Esophagus muscularis mucosa (tissue), 4 donors: ENCODE measurements around the gene KHSRP.

Experiments used
- EP300 ChIP-seq: sonication (generic); formaldehyde crosslinking; IDR thresholded peaks from one replicate; pipeline ENCODE4 v1.6.1; 2017; ENCODE audit warnings: antibody characterized with exemption
- POLR2A ChIP-seq: fragments of 450-650 bp; IDR thresholded peaks from one replicate; pipeline ENCODE4 v1.6.1; 2017; ENCODE audit warnings: antibody characterized with exemption, moderate library complexity, mild to moderate bottlenecking, low read depth
- TF ChIP-seq, protein P1 (sequence below), 3 experiments: fragments of 200-600 bp in 2 of 3; fragments of 450-650 bp in 1 of 3; sonication (generic) in 2 of 3; IDR thresholded peaks; one replicate each; pipeline ENCODE4 v1.5.1; 2017 to 2019; ENCODE audit warnings: antibody characterized with exemption in 3 of 3, mild to moderate bottlenecking in 2 of 3, moderate library complexity in 1 of 3

DNA sequence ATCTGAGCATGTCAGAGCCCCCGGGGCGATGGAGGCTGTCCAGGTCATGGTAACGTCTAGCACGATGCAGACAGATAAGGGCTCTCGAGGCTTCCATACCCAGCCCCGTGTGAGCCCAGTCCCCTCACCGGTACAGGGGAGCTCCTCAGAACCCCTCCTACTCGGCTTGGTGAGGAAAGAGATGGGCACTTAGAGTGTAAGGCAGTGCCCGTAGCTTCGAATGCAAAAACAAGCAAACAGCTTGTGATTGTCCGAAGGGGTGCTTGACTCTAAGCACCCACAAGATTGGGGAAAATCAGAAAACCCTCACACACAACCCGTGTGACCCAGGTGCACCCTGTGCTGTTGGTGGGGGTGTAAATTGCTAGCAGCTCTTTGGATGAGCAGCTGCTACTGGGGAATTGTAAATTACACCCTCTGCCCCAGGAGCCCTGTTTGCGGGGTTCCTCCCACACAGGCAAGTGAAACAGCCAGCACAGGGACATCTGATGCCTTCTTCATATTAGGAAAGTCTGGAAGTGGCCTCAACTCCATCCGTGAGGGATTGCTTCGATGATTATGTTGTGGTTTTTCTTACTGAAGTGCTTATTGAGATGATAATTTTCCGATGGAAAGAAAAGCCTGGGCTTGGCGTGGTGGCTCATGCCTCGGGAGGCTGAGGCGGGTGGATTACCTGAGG, 48.0 kb downstream of the KHSRP start:
- TF ChIP-seq, protein P1, sequence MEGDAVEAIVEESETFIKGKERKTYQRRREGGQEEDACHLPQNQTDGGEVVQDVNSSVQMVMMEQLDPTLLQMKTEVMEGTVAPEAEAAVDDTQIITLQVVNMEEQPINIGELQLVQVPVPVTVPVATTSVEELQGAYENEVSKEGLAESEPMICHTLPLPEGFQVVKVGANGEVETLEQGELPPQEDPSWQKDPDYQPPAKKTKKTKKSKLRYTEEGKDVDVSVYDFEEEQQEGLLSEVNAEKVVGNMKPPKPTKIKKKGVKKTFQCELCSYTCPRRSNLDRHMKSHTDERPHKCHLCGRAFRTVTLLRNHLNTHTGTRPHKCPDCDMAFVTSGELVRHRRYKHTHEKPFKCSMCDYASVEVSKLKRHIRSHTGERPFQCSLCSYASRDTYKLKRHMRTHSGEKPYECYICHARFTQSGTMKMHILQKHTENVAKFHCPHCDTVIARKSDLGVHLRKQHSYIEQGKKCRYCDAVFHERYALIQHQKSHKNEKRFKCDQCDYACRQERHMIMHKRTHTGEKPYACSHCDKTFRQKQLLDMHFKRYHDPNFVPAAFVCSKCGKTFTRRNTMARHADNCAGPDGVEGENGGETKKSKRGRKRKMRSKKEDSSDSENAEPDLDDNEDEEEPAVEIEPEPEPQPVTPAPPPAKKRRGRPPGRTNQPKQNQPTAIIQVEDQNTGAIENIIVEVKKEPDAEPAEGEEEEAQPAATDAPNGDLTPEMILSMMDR (IDR thresholded peaks at IDR 0.05), result no peak
- no peak for TF ChIP-seq POLR2A
- TF ChIP-seq EP300, result no peak
